Osteocyte (in vitro differentiated cells): ENCODE results near the gene PDE3A. TPM values are rescaled to one million over a fixed set of nuclear protein-coding genes. Genes with fewer than 3 reads are reported as not detected.

Experiments
- DNase-seq: peaks from one replicate; pipeline ENCODE4 v3.0.0; 2021; ENCODE audit warnings: mixed read lengths; ENCODE audit not compliant: unreplicated experiment; ENCODE audit errors: extremely low spot score
- H3K27ac Mint-ChIP-seq: one replicate; pipeline ENCODE4 v1.8.0; 2021; ENCODE audit warnings: mild to moderate bottlenecking, mixed read lengths; ENCODE audit not compliant: unreplicated experiment
- H3K27me3 Mint-ChIP-seq: one replicate; pipeline ENCODE4 v1.8.0; 2021; ENCODE audit warnings: mixed read lengths; ENCODE audit not compliant: unreplicated experiment
- H3K36me3 Mint-ChIP-seq: one replicate; pipeline ENCODE4 v1.8.0; 2021; ENCODE audit warnings: mixed read lengths; ENCODE audit not compliant: unreplicated experiment
- H3K4me1 Mint-ChIP-seq: one replicate; pipeline ENCODE4 v1.8.0; 2021; ENCODE audit warnings: mixed read lengths; ENCODE audit not compliant: unreplicated experiment
- H3K4me3 Mint-ChIP-seq: one replicate; pipeline ENCODE4 v1.8.0; 2021; ENCODE audit warnings: mild to moderate bottlenecking, moderate library complexity, mixed read lengths; ENCODE audit not compliant: unreplicated experiment
- H3K9me3 Mint-ChIP-seq: one replicate; pipeline ENCODE4 v1.8.0; 2021; ENCODE audit warnings: mixed read lengths; ENCODE audit not compliant: unreplicated experiment
- total RNA-seq: library from RNA; stranded (reverse); gene quantifications from 2 replicates; pipeline ENCODE4 v1.2.1, GENCODE V29; 2021
- TF ChIP-seq, protein P1 (sequence below): fragments of 200-600 bp; sonication (generic); IDR thresholded peaks from 2 replicates; pipeline ENCODE4 v1.5.0; 2021; ENCODE audit warnings: antibody characterized with exemption, mild to moderate bottlenecking, moderate library complexity

The PDE3A gene
- total RNA-seq, 1 donor from 2014 or later = 27.8 TPM

DNA sequence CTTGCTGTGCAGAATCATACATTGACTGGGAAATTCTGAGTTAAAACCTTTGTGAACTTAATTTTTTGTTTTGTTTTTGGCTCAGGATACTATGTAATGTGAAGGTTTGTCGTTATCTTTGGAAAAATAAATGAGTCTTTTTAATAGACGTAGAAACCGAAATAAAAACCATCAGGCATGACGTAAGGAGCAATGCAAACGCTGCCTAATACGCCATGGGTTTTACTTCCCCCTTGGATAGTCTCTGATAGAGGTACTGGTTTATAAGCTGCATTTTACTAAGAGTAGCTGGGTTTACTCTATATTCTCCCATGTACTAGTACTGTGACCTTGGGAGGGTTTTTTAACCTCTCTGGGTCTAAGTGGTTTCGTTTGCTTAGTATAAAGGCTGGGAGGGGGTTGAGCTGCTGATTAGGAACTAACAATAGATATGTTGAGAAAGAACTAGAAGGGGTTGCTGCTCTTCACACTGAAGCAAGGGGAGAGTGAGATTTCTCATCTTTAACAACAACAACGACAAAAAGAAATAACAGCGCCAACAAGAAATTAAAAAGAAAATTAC, 260.0 kb downstream of the PDE3A start:
- TF ChIP-seq, protein P1, sequence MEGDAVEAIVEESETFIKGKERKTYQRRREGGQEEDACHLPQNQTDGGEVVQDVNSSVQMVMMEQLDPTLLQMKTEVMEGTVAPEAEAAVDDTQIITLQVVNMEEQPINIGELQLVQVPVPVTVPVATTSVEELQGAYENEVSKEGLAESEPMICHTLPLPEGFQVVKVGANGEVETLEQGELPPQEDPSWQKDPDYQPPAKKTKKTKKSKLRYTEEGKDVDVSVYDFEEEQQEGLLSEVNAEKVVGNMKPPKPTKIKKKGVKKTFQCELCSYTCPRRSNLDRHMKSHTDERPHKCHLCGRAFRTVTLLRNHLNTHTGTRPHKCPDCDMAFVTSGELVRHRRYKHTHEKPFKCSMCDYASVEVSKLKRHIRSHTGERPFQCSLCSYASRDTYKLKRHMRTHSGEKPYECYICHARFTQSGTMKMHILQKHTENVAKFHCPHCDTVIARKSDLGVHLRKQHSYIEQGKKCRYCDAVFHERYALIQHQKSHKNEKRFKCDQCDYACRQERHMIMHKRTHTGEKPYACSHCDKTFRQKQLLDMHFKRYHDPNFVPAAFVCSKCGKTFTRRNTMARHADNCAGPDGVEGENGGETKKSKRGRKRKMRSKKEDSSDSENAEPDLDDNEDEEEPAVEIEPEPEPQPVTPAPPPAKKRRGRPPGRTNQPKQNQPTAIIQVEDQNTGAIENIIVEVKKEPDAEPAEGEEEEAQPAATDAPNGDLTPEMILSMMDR = no peak
- Mint-ChIP-seq H3K9me3 (no peaks in the 10 kb centered on the region), H3K27ac (peak overlapping the region; percentile 85), H3K36me3 (peaks cover 7% of the 10 kb centered on the region), H3K4me1 (peaks cover 83% of the 10 kb centered on the region), H3K27me3 (no peaks in the 10 kb centered on the region), H3K4me3 (no peak overlapping the region)
- no peak for DNase-seq

DNA sequence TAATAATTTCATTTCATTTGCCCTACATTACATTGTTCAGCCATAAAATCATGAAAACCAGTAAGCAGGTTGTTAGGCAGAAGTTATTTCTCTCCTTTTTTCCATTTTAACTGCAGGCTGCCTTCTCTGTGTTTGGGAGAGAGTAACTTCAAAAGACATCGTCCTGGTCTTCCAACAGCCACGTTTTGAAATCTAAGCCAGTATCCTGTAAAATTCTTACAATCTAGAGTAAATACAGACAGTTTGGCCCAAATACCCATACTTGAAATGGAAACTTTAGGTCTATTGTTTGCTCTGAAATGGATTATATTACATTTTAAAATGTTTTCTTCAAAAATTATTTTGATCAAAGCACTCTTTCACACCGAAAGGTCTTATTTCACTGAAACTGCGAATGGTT, 260.7 kb downstream of the PDE3A start:
- H3K4me3 Mint-ChIP-seq = no peak overlapping the region
- no peaks in the 10 kb centered on the region for H3K9me3 Mint-ChIP-seq
- DNase-seq = no peak
- peak overlapping the region; percentile 85 for H3K27ac Mint-ChIP-seq
- peaks cover 81% of the 10 kb centered on the region for H3K4me1 Mint-ChIP-seq
- H3K36me3 Mint-ChIP-seq = peaks cover 6% of the 10 kb centered on the region
- no peaks in the 10 kb centered on the region for H3K27me3 Mint-ChIP-seq
- TF ChIP-seq, protein P1 = no peak

DNA sequence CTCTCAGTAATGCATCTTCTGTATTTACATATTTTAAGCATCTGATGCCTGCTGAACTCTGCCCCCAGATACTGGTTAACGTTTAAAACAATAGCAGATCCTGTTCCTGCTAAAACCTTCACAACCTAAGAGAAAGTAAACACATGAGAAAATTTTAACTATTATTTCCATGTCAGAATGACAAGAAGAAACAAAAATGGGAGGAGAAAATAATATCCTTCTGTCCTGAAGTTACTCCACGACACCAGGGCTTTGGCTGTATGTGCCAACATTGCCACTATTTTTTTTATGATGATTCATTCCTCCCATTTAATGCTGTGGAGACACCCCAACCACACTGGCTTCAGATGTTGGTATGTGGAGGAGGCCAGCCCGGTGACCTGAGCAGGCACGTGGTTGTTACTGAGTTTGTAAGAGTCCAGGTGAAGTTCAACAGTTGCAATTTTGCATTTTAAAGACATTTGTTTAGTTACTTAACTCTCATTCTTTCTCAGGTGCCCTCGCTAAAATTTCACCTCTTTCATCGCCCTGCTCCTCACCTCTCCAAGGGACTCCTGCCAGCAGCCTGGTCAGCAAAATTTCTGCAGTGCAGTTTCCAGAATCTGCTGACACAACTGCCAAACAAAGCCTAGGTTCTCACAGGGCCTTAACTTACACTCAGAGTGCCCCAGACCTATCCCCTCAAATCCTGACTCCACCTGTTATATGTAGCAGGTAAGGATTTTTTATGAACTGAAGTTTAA, 261.2 kb downstream of the PDE3A start:
- Mint-ChIP-seq H3K4me3 (no peak overlapping the region), H3K27me3 (no peaks in the 10 kb centered on the region), H3K36me3 (peaks cover 7% of the 10 kb centered on the region), H3K27ac (peak overlapping the region; percentile 85), H3K4me1 (peaks cover 75% of the 10 kb centered on the region), H3K9me3 (no peaks in the 10 kb centered on the region)
- TF ChIP-seq, protein P1 = no peak
- DNase-seq = no peak

DNA sequence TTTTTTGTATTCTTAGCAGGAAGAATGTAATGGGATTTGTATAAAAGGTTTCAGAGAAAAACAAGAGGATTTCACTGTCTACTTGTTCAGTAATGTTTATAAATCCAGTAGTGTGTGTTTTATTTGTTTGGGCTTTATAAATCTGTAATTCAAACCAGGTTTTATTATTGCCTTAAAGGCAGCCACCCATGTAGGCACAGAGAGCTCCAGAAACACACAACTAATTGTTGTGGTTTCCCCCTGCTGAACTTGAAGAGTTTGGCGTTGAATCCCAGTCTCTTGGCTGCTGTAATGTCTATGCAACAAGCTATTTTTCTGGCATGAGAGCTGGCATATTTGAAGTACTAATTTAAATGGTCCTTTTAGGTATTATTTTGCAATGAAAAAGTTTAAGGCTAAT, 263.4 kb downstream of the PDE3A start:
- peak overlapping the region; percentile 43 for H3K27ac Mint-ChIP-seq
- no peak overlapping the region for H3K4me3 Mint-ChIP-seq
- peaks cover 16% of the 10 kb centered on the region for H3K36me3 Mint-ChIP-seq
- DNase-seq = no peak
- no peaks in the 10 kb centered on the region for H3K27me3 Mint-ChIP-seq
- H3K4me1 Mint-ChIP-seq = peaks cover 55% of the 10 kb centered on the region
- TF ChIP-seq, protein P1 = no peak
- H3K9me3 Mint-ChIP-seq = no peaks in the 10 kb centered on the region

DNA sequence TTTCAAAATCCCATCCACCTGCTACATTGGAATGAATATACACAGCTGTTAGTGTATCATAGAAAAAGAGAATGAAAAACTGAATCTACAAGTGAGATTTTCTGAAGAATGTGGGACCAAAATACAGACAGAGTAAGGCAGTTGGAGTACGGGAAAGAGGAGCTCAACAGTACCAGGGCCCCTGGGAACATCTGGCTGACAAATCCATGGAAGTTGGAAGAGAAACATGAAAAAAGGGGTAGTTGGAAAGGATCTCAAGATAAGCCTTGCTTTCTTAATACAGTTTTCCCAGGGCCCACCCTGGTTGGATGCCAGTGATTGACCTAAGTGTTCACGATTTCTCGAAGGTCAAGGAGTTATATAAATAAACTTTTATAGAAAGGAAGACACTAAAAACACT, 272.8 kb downstream of the PDE3A start:
- H3K9me3 Mint-ChIP-seq = no peaks in the 10 kb centered on the region
- peaks cover 26% of the 10 kb centered on the region for H3K36me3 Mint-ChIP-seq
- TF ChIP-seq, protein P1 = no peak
- H3K27me3 Mint-ChIP-seq = no peaks in the 10 kb centered on the region
- DNase-seq = no peak
- peaks cover 14% of the 10 kb centered on the region for H3K4me1 Mint-ChIP-seq
- H3K4me3 Mint-ChIP-seq = no peak overlapping the region
- H3K27ac Mint-ChIP-seq = no peak overlapping the region
